CD4-positive, alpha-beta memory T cell (primary cell): ENCODE data around the gene PLXNA4. TPM values are rescaled to one million over a fixed set of nuclear protein-coding genes. Genes with fewer than 3 reads are reported as not detected.

Source experiments
- CTCF ChIA-PET: fragments of 350-600 bp; sonication (Branson Sonifier 250); formaldehyde crosslinking; loops from one replicate; lab custom pipeline; 2021; ENCODE audit warnings: inconsistent platforms; ENCODE audit not compliant: partially characterized antibody; lab: Charles Lee
- POLR2A ChIA-PET: fragments of 350-600 bp; sonication (Branson Sonifier 250); formaldehyde crosslinking; loops from one replicate; lab custom pipeline; 2021; ENCODE audit not compliant: partially characterized antibody; lab: Charles Lee
- DNase-seq, 5 donors: peaks; one replicate each; pipeline versions ENCODE4 v3.0.0 to v3.0.0-alpha.2; 2020 to 2022; ENCODE audit warnings: mixed read lengths in 1 of 5
- H3K27ac ChIP-seq: one replicate; pipeline ENCODE4 v1.7.0; 2013; ENCODE audit warnings: low read depth, low read length
- H3K27me3 ChIP-seq: 2 replicates; pipeline ENCODE4 v1.7.0; 2013; ENCODE audit warnings: mild to moderate bottlenecking, low read length, moderate library complexity; ENCODE audit not compliant: insufficient read depth
- H3K36me3 ChIP-seq: 2 replicates; pipeline ENCODE4 v1.7.0; 2013; ENCODE audit warnings: mild to moderate bottlenecking, low read length, moderate library complexity; ENCODE audit not compliant: insufficient read depth
- H3K4me1 ChIP-seq: 2 replicates; pipeline ENCODE4 v1.7.0; 2013; ENCODE audit warnings: mild to moderate bottlenecking, low read length, moderate library complexity; ENCODE audit not compliant: insufficient read depth
- H3K4me3 ChIP-seq, 2 donors: one replicate each; pipeline ENCODE4 v1.7.0; 2013; ENCODE audit warnings: low read length in 2 of 2, mild to moderate bottlenecking in 1 of 2
- H3K9me3 ChIP-seq, 2 donors: one replicate each; pipeline ENCODE4 v1.7.0; 2013; ENCODE audit warnings: low read length in 2 of 2, control low read depth in 1 of 2; ENCODE audit not compliant: control insufficient read depth in 1 of 2
- H3K27ac Mint-ChIP-seq, 7 donors: one replicate each; pipeline ENCODE4 v1.8.0; 2020 to 2021; ENCODE audit warnings: mixed read lengths in 7 of 7, mild to moderate bottlenecking in 6 of 7, inconsistent platforms in 3 of 7, moderate library complexity in 3 of 7
- H3K27me3 Mint-ChIP-seq, 2 donors: one replicate each; pipeline ENCODE4 v1.8.0; 2020 to 2021; ENCODE audit warnings: mixed read lengths in 2 of 2
- H3K36me3 Mint-ChIP-seq, 2 donors: one replicate each; pipeline ENCODE4 v1.8.0; 2020 to 2021; ENCODE audit warnings: mixed read lengths in 2 of 2, inconsistent platforms in 1 of 2, mild to moderate bottlenecking in 1 of 2
- H3K4me1 Mint-ChIP-seq, 4 donors: one replicate each; pipeline ENCODE4 v1.8.0; 2020 to 2021; ENCODE audit warnings: mixed read lengths in 4 of 4, mild to moderate bottlenecking in 1 of 4
- H3K4me3 Mint-ChIP-seq, 8 donors: one replicate each; pipeline ENCODE4 v1.8.0; 2020 to 2021; ENCODE audit warnings: mixed read lengths in 8 of 8, mild to moderate bottlenecking in 7 of 8, moderate library complexity in 6 of 8, inconsistent platforms in 3 of 8
- H3K9me3 Mint-ChIP-seq, 8 donors: one replicate each; pipeline ENCODE4 v1.8.0; 2020 to 2021; ENCODE audit warnings: mixed read lengths in 8 of 8, mild to moderate bottlenecking in 5 of 8, inconsistent platforms in 3 of 8, moderate library complexity in 1 of 8
- intact Hi-C: fragments of 100-400 bp; cut with micrococcal nuclease; formaldehyde crosslinking; loops from one replicate; pipeline ENCODE4 v1.15.1; 2023
- polyA plus RNA-seq, 2 donors: library from polyadenylated mRNA; unstranded; fragments of 300-500 nt; fragmentation: Illumina TruSeq; gene quantifications; one replicate each; pipeline ENCODE4 v1.2.3, GENCODE V29; 2021
- total RNA-seq, 2 experiments: library from RNA; stranded (reverse); gene quantifications; one replicate each; pipeline ENCODE4 v1.2.3, GENCODE V29; 2021

Gene PLXNA4
- total and polyA plus RNA-seq, 4 experiments from 2014 or later = 0.06 to 0.94 (median 0.58) TPM

- CTCF ChIA-PET = no interaction called here
- H3K4me3 Mint-ChIP-seq = no peak overlapping the region
- H3K9me3 Mint-ChIP-seq = peaks cover 0 to 3% (median 0%) of the 10 kb centered on the region in 8 donors
- Histone ChIP-seq H3K36me3 (no peaks in the 10 kb centered on the region), H3K4me1 (no peaks in the 10 kb centered on the region), H3K4me3 (no peak overlapping the region), H3K27me3 (no peaks in the 10 kb centered on the region), H3K27ac (no peak overlapping the region), H3K9me3 (no peaks in the 10 kb centered on the region)
- no peak for DNase-seq
- intact Hi-C loops = no loop called here
- no peaks in the 10 kb centered on the region for H3K36me3 Mint-ChIP-seq
- POLR2A ChIA-PET = interaction anchor here (1.1 kb wide), 1 partner anchor 24 kb away, joined by 3 read pairs; no protein-coding TSS in a partner anchor
- peaks cover 0 to 4% (median 0%) of the 10 kb centered on the region in 4 donors for H3K4me1 Mint-ChIP-seq
- peaks cover 0 to 1% of the 10 kb centered on the region in 2 donors for H3K27me3 Mint-ChIP-seq
- peak overlapping the region in 1 of 7 donors; percentile 29 for H3K27ac Mint-ChIP-seq
Measured at GRCh38 chr7:132499065-132499464, 77.2 kb downstream of the PLXNA4 start.

- no peak for DNase-seq
- Histone ChIP-seq H3K4me1 (no peaks in the 10 kb centered on the region), H3K4me3 (no peak overlapping the region), H3K9me3 (no peaks in the 10 kb centered on the region), H3K27ac (no peak overlapping the region), H3K36me3 (no peaks in the 10 kb centered on the region), H3K27me3 (no peaks in the 10 kb centered on the region)
- Mint-ChIP-seq H3K9me3 (peaks cover 0 to 3% (median 0%) of the 10 kb centered on the region in 8 donors), H3K4me3 (no peak overlapping the region), H3K27ac (no peak overlapping the region), H3K27me3 (peaks cover 0 to 1% of the 10 kb centered on the region in 2 donors), H3K36me3 (no peaks in the 10 kb centered on the region), H3K4me1 (peaks cover 0 to 4% (median 0%) of the 10 kb centered on the region in 4 donors)
- ChIA-PET POLR2A (interaction anchor here (1.1 kb wide), 1 partner anchor 23 kb away, joined by 3 read pairs; no protein-coding TSS in a partner anchor), CTCF (no interaction called here)
- intact Hi-C loops = no loop called here
Measured at GRCh38 chr7:132498319-132498718, 78.0 kb downstream of the PLXNA4 start.

- Histone ChIP-seq H3K9me3 (no peaks in the 10 kb centered on the region), H3K4me1 (no peaks in the 10 kb centered on the region), H3K27ac (no peak overlapping the region), H3K4me3 (no peak overlapping the region), H3K36me3 (no peaks in the 10 kb centered on the region), H3K27me3 (no peaks in the 10 kb centered on the region)
- intact Hi-C loops = no loop called here
- Mint-ChIP-seq H3K9me3 (peaks cover 0 to 3% (median 0%) of the 10 kb centered on the region in 8 donors), H3K27ac (no peak overlapping the region), H3K4me3 (no peak overlapping the region), H3K4me1 (peaks cover 0 to 4% (median 0%) of the 10 kb centered on the region in 4 donors), H3K27me3 (peaks cover 0 to 1% of the 10 kb centered on the region in 2 donors), H3K36me3 (no peaks in the 10 kb centered on the region)
- POLR2A ChIA-PET = no interaction called here
- no peak for DNase-seq
- CTCF ChIA-PET = no interaction called here
Measured at GRCh38 chr7:132497098-132497497, 79.2 kb downstream of the PLXNA4 start.

- no peaks in the 10 kb centered on the region for H3K36me3 ChIP-seq
- no peaks in the 10 kb centered on the region for H3K27me3 ChIP-seq
- no peaks in the 10 kb centered on the region for H3K4me1 ChIP-seq
- Mint-ChIP-seq H3K36me3 (no peaks in the 10 kb centered on the region), H3K27ac (no peak overlapping the region), H3K4me1 (peaks cover 0 to under 1% (median 0%) of the 10 kb centered on the region in 4 donors), H3K27me3 (peaks cover 0 to 1% of the 10 kb centered on the region in 2 donors), H3K9me3 (peaks cover 0 to 3% (median 0%) of the 10 kb centered on the region in 8 donors), H3K4me3 (no peak overlapping the region)
- intact Hi-C loops = no loop called here
- CTCF ChIA-PET = no interaction called here
- no peak for DNase-seq
- H3K4me3 ChIP-seq = no peak overlapping the region
- no peaks in the 10 kb centered on the region for H3K9me3 ChIP-seq
- H3K27ac ChIP-seq = no peak overlapping the region
- POLR2A ChIA-PET = no interaction called here
Measured at GRCh38 chr7:132495936-132496335, 80.3 kb downstream of the PLXNA4 start.

GRCh38 chr7:132494474-132494873, 81.8 kb downstream of the PLXNA4 start:
- no peaks in the 10 kb centered on the region for H3K9me3 Mint-ChIP-seq
- intact Hi-C loops = no loop called here
- H3K4me3 Mint-ChIP-seq = no peak overlapping the region
- ChIA-PET POLR2A (no interaction called here), CTCF (interaction anchor here (1.4 kb wide), 1 partner anchor 63 kb away, joined by 3 read pairs; no protein-coding TSS in a partner anchor)
- peaks cover 0 to 1% of the 10 kb centered on the region in 2 donors for H3K27me3 Mint-ChIP-seq
- H3K27ac Mint-ChIP-seq = no peak overlapping the region
- no peak for DNase-seq
- peaks cover 0 to 4% of the 10 kb centered on the region in 2 donors for H3K36me3 Mint-ChIP-seq
- Histone ChIP-seq H3K36me3 (no peaks in the 10 kb centered on the region), H3K4me1 (no peaks in the 10 kb centered on the region), H3K4me3 (no peak overlapping the region), H3K27me3 (no peaks in the 10 kb centered on the region), H3K9me3 (no peaks in the 10 kb centered on the region), H3K27ac (no peak overlapping the region)
- H3K4me1 Mint-ChIP-seq = no peaks in the 10 kb centered on the region

GRCh38 chr7:132492823-132493445, 83.3 kb downstream of the PLXNA4 start:
- H3K27ac Mint-ChIP-seq = peak overlapping the region in 1 of 7 donors; percentile 13
- CTCF ChIA-PET = no interaction called here
- peaks cover 0 to 12% (median 5%) of the 10 kb centered on the region in 4 donors for H3K4me1 Mint-ChIP-seq
- no peaks in the 10 kb centered on the region for H3K9me3 ChIP-seq
- H3K4me1 ChIP-seq = no peaks in the 10 kb centered on the region
- no peaks in the 10 kb centered on the region for H3K27me3 ChIP-seq
- POLR2A ChIA-PET = no interaction called here
- no peak for DNase-seq
- peaks cover 0 to 4% of the 10 kb centered on the region in 2 donors for H3K36me3 Mint-ChIP-seq
- no peaks in the 10 kb centered on the region for H3K36me3 ChIP-seq
- no peak overlapping the region for H3K27ac ChIP-seq
- H3K4me3 ChIP-seq = no peak overlapping the region
- H3K27me3 Mint-ChIP-seq = peaks cover 0 to 1% of the 10 kb centered on the region in 2 donors
- intact Hi-C loops = no loop called here
- H3K4me3 Mint-ChIP-seq = no peak overlapping the region
- H3K9me3 Mint-ChIP-seq = no peaks in the 10 kb centered on the region

- Mint-ChIP-seq H3K9me3 (no peaks in the 10 kb centered on the region), H3K4me1 (peaks cover 6 to 24% (median 14%) of the 10 kb centered on the region in 4 donors), H3K4me3 (no peak overlapping the region), H3K36me3 (peaks cover 0 to 4% of the 10 kb centered on the region in 2 donors), H3K27me3 (peaks cover 0 to 6% of the 10 kb centered on the region in 2 donors), H3K27ac (peak overlapping the region in 2 of 7 donors; percentile 7 to 37)
- Histone ChIP-seq H3K27me3 (no peaks in the 10 kb centered on the region), H3K36me3 (no peaks in the 10 kb centered on the region), H3K4me3 (no peak overlapping the region), H3K9me3 (no peaks in the 10 kb centered on the region), H3K27ac (no peak overlapping the region), H3K4me1 (peaks cover 12% of the 10 kb centered on the region)
- POLR2A ChIA-PET = no interaction called here
- intact Hi-C loops = no loop called here
- no peak for DNase-seq
- CTCF ChIA-PET = no interaction called here
Measured at GRCh38 chr7:132491391-132491945, 84.8 kb downstream of the PLXNA4 start.
